GM12801 (cell line): ENCODE results near the gene MUSK.

Experiments used
- TF ChIP-seq, protein P1 (sequence below): IDR thresholded peaks from one replicate; pipeline ENCODE4 v1.5.1; 2011; ENCODE audit warnings: control low read depth; ENCODE audit not compliant: insufficient read length; ENCODE audit errors: extremely low read depth

MUSK gene

DNA sequence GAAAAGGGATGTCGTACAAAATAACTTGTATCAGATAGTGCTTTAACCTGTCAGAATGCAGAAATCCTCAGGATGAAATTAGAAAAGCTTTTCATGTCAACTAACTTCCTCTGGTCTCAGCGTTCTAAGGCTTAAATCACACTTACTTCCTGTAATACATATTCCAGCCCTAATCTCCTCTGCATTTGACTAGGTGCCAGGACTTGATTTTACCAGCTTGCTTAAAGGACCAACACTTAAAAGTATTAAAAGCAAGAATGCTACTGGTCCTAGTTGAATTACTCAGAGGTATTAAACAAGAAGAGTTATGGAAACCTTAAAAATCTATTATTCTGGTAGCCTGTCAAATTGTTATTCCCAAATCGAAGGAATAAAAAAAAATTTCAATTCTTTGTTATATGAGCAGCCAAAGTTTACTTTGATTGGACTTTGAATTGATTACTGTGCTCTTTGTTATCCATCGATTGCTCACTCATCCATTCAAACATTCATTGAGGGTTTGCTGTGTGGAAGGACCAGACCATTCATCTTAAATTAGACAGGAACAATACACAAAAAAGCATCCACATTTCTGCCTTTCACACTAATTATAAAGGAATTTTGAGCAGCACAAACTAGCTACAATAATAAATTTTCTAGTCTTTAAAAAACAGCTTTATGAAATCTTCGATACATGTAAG is 108.7 kb downstream of the MUSK start:
- TF ChIP-seq, protein P1, sequence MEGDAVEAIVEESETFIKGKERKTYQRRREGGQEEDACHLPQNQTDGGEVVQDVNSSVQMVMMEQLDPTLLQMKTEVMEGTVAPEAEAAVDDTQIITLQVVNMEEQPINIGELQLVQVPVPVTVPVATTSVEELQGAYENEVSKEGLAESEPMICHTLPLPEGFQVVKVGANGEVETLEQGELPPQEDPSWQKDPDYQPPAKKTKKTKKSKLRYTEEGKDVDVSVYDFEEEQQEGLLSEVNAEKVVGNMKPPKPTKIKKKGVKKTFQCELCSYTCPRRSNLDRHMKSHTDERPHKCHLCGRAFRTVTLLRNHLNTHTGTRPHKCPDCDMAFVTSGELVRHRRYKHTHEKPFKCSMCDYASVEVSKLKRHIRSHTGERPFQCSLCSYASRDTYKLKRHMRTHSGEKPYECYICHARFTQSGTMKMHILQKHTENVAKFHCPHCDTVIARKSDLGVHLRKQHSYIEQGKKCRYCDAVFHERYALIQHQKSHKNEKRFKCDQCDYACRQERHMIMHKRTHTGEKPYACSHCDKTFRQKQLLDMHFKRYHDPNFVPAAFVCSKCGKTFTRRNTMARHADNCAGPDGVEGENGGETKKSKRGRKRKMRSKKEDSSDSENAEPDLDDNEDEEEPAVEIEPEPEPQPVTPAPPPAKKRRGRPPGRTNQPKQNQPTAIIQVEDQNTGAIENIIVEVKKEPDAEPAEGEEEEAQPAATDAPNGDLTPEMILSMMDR = no peak

DNA sequence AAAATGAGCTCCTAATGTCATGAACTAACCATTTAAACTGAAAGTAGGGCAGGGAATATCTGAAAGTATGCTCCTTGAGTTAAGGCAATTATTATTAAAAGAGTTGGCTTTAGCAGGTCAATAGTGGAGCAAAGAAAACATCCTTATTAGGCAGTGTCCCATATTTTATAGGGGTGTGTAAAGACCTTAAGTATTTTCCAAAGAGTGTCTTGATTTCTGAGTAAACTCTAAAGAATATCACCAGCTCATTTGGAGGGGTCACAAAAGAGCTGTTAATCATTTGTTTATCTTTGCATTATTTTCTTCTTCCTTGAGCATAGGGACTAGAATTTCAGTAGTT is 109.3 kb downstream of the MUSK start:
- TF ChIP-seq, protein P1 = no peak

DNA sequence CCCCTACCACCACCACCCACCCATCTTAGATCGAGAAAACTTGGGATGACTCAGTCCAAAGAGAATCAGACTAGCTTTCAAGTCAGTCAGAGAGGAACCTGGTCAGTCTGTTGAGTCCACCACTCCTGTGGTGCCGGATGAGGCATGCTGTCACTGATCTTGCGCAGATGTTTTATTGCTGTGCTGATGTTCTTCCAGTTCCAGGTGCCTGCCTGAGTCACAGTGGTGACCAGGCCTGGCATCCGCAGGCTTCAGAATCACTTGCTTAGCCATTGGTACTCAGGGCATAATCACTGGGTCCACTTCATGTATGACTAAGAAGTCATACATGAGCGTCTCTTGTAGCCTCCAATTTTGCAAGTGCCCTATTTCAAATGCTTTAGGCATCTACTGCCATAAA is 114.1 kb downstream of the MUSK start:
- TF ChIP-seq, protein P1 = no peak

DNA sequence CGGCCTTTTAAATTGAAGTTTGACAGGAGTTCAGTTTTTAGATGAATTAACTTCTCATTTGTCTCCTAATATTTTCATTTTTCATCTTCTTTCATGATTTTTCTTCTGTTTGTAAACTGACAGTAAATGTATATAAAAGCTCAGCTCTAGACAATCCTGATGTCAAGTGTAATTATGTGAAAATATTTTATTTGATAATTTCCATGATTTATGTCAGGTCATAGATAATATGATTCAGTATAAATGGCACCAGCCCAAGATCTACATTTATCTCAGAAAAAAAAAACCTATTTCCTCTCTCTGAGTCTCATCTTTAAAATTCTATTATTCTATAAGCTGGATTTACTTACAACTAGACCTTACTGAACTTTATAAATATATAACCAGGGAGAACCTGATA is 115.7 kb downstream of the MUSK start:
- TF ChIP-seq, protein P1 = no peak

DNA sequence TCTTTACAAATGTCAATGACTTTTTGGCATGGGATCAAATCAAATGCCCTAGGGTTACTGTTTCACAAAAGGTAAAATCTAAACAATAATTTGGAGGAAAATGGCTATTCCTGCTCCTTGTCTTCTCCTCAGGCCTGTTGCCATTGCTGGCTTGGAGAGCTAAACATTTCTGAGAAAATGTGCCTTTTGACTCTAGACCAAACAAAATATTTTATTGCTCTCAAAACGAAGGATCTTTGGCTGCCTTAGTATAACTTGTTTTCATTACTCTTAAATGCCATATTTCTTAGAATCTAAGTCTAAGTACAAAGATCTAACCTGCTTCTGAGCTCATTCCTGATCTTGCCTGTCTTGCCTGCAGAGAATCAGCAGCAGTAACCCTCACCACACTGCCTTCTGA is 116.6 kb downstream of the MUSK start:
- TF ChIP-seq, protein P1 = no peak

DNA sequence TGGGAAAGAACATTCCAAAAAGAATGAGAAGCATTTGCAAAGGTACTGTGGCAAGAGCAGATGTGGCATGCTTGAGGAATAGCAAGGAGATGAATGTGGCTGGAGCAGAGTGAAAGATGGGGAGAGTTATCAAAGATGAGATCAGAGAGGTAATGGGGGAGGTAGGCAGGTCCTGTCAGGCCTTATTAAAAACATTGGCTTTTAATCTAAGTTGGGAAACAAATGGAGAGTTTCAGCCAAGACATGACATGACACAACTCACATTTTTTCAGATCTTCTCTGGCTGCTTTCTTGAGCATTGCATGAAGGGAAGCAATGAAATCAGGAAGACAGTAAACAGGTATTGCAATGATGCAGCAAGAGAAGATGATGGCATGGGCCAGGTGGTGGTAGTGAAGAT is 120.3 kb downstream of the MUSK start:
- TF ChIP-seq, protein P1 = no peak

DNA sequence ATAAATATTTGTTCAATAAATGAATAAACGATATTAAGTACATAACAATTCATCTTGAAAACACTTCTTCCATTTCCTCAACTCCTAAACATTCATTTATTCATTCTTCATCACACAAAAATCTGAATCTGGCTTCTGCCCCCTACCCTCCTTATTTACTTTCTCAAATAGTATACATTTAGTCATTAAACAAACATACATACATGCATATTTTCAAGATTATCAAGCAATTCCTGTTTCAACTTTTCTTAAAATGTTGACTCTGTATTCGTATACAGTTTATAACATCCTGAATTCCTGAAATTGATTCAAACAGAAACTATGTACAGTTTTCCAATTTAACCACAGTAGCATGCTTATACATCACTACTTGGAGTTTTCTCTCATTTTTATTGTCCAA is 129.0 kb downstream of the MUSK start:
- TF ChIP-seq, protein P1 = no peak
